B cell (primary cell): ENCODE data around the gene IDH3A.

Experiments used
- EZH2 ChIP-seq: IDR thresholded peaks from 2 replicates; pipeline ENCODE4 v1.6.1; 2012; ENCODE audit warnings: borderline replicate concordance, low read depth, mild to moderate bottlenecking, moderate library complexity, low read length; ENCODE audit not compliant: insufficient read depth, poor library complexity, severe bottlenecking
- TF ChIP-seq, protein P1 (sequence below): fragments of 200-600 bp; IDR thresholded peaks from one replicate; pipeline ENCODE4 v1.8.0; 2022; ENCODE audit warnings: antibody characterized with exemption, mild to moderate bottlenecking

DNA sequence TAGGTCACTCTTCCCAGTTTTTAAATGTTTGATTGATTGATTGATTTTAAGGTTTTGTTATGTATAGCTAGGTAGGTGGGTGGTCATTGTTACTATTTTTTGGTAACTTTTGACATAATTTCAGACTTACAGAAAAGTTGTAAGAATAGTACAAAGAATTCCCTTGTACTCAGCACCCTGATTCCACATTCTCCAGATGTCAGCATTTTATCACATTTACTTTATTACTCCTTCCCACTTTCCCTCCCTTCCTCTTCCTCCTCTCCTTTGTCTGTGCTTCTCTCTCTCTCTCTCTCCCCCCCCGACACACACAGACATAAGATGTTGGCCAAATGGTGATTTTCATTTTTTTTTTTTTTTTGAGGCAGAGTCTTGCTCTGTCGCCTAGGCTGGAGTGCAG lies 14.8 kb downstream of the IDH3A start:
- TF ChIP-seq, protein P1, sequence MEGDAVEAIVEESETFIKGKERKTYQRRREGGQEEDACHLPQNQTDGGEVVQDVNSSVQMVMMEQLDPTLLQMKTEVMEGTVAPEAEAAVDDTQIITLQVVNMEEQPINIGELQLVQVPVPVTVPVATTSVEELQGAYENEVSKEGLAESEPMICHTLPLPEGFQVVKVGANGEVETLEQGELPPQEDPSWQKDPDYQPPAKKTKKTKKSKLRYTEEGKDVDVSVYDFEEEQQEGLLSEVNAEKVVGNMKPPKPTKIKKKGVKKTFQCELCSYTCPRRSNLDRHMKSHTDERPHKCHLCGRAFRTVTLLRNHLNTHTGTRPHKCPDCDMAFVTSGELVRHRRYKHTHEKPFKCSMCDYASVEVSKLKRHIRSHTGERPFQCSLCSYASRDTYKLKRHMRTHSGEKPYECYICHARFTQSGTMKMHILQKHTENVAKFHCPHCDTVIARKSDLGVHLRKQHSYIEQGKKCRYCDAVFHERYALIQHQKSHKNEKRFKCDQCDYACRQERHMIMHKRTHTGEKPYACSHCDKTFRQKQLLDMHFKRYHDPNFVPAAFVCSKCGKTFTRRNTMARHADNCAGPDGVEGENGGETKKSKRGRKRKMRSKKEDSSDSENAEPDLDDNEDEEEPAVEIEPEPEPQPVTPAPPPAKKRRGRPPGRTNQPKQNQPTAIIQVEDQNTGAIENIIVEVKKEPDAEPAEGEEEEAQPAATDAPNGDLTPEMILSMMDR, result no peak
- TF ChIP-seq EZH2, result no peak
